CD4-positive, alpha-beta T cell (primary cell): ENCODE results near the gene KRTAP12-4. TPM values are rescaled to one million over a fixed set of nuclear protein-coding genes. Genes with fewer than 3 reads are reported as not detected.

ENCODE experiments used
- ATAC-seq: fragments of 200-7000 bp; cut with Tn5 transposase; one replicate; pipeline ENCODE4 v1.10.0; 2022; ENCODE audit warnings: mild to moderate bottlenecking; ENCODE audit not compliant: poor library complexity
- CTCF ChIA-PET: fragments of 350-600 bp; sonication (Branson Sonifier 250); formaldehyde crosslinking; loops from one replicate; lab custom pipeline; 2021; ENCODE audit warnings: antibody characterized with exemption, inconsistent platforms; lab: Charles Lee
- POLR2A ChIA-PET: fragments of 350-600 bp; sonication (Branson Sonifier 250); formaldehyde crosslinking; loops from one replicate; lab custom pipeline; 2021; ENCODE audit warnings: antibody characterized with exemption, inconsistent platforms; lab: Charles Lee
- DNase-seq, 14 experiments: peaks; one replicate each; pipeline ENCODE4 v3.0.0-alpha.2; 2013 to 2020; ENCODE audit warnings: mixed read lengths in 2 of 14
- H3K27ac ChIP-seq, 2 donors: one replicate each; pipeline versions ENCODE4 v1.5.1 to v1.7.0; 2013; ENCODE audit warnings: low read length in 2 of 2, low read depth in 1 of 2, mild to moderate bottlenecking in 1 of 2
- H3K27me3 ChIP-seq, 2 experiments: 1 replicate in 1 of 2; 2 replicates in 1 of 2; pipeline versions ENCODE4 v1.6.1 to v1.7.0; 2013; ENCODE audit warnings: low read length in 2 of 2, control low read depth in 1 of 2, mild to moderate bottlenecking in 1 of 2, moderate library complexity in 1 of 2; ENCODE audit not compliant: insufficient read depth in 2 of 2, control insufficient read depth in 1 of 2
- H3K36me3 ChIP-seq: one replicate; pipeline ENCODE4 v1.6.1; 2013; ENCODE audit warnings: low read length, control low read depth; ENCODE audit not compliant: insufficient read depth
- H3K4me1 ChIP-seq: one replicate; pipeline ENCODE4 v1.6.1; 2013; ENCODE audit warnings: low read length, control low read depth; ENCODE audit not compliant: insufficient read depth
- H3K4me3 ChIP-seq: one replicate; pipeline ENCODE4 v1.5.1; 2013; ENCODE audit warnings: mild to moderate bottlenecking, low read length, moderate library complexity
- H3K9me3 ChIP-seq, 2 experiments: 1 replicate in 1 of 2; 2 replicates in 1 of 2; pipeline versions ENCODE4 v1.6.1 to v1.7.0; 2013; ENCODE audit warnings: low read length in 2 of 2, mild to moderate bottlenecking in 2 of 2, control low read depth in 1 of 2, moderate library complexity in 1 of 2; ENCODE audit not compliant: control insufficient read depth in 1 of 2, insufficient read depth in 1 of 2
- H3K27ac Mint-ChIP-seq: one replicate; pipeline ENCODE4 v1.8.0; 2020; ENCODE audit warnings: mixed read lengths
- H3K27me3 Mint-ChIP-seq: one replicate; pipeline ENCODE4 v1.8.0; 2021; ENCODE audit warnings: mixed read lengths
- H3K36me3 Mint-ChIP-seq: one replicate; pipeline ENCODE4 v1.8.0; 2021; ENCODE audit warnings: low read depth, mixed read lengths
- H3K4me1 Mint-ChIP-seq: one replicate; pipeline ENCODE4 v1.8.0; 2021; ENCODE audit warnings: low read depth, mixed read lengths
- H3K4me3 Mint-ChIP-seq: one replicate; pipeline ENCODE4 v1.8.0; 2020; ENCODE audit warnings: mild to moderate bottlenecking, mixed read lengths
- H3K9me3 Mint-ChIP-seq: one replicate; pipeline ENCODE4 v1.8.0; 2020; ENCODE audit warnings: mixed read lengths
- intact Hi-C, 2 experiments: fragments of 100-400 bp; cut with DNase I in 1 of 2; cut with micrococcal nuclease in 1 of 2; formaldehyde crosslinking; loops; one replicate each; pipeline versions ENCODE4 v1.15.1 to v1.9.0; 2023 to 2025; cut with DNase I, micrococcal nuclease
- polyA plus RNA-seq, 2 donors: library from polyadenylated mRNA; unstranded; fragments of 120-200 nt; gene quantifications; one replicate each; pipeline ENCODE4 v1.2.1, GENCODE V29; 2013
- total RNA-seq, 174 experiments: library from RNA in 2 of 174; stranded (reverse) in 2 of 174; gene quantifications; one replicate each; pipeline ENCODE4 v1.2.3 and lab custom pipeline; 2021 to 2026
- TF ChIP-seq, protein P1 (sequence below): fragments of 200-600 bp; IDR thresholded peaks from one replicate; pipeline ENCODE4 v1.8.0; 2022; ENCODE audit warnings: antibody characterized with exemption, mild to moderate bottlenecking

The KRTAP12-4 gene, protein sequence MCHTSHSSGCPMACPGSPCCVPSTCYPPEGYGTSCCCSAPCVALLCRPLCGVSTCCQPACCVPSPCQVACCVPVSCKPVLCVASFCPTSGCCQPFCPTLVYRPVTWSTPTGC
- total RNA-seq (not detected), total RNA-seq (lab: John Stamatoyannopoulos, UW) (0 to 0.09 (median 0) reads per million in 172 experiments)
- polyA plus RNA-seq (2013, experiment 1 of 2), result not detected
- polyA plus RNA-seq (2013, experiment 2 of 2), result 0.18 TPM

DNA sequence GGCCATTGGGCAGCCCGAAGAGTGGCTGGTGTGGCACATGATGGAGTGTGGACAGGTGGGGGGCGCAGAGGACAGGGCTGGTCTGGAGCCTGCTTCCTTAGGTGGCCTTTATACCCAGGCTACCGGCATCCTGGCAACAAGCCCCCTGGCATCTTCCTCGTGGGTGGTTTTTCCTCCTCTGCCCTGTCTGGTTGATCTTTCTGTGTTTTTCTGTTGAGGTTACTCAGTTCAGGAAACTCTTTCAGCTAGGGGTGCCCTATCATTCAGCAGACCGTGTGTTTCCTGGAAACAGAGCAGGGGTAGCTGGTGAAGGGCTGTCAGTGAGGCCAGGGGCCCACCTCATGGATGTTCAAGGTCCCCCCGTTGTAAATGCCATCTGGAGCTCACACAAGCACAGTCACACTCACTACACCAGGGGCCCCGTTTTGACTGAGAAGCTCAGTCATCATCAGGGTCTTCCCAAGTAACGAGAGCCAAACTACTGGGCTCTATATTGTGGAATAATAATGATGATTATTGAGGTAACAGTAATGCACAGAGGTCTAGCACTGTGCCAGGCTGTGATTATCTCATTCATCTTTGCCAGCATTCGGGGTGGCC is at the start of gene KRTAP12-4:
Gene KRTAP12-4, minus strand, starts transcription at position 84 of the 600 bp plus-strand sequence. Its CDS starts 45 bp downstream, at position 39.
- CTCF ChIA-PET, result no interaction called here
- Mint-ChIP-seq H3K9me3 (peaks cover 16% of the 10 kb centered on the region), H3K27ac (peak within 1 kb of the TSS; percentile 88), H3K4me1 (peaks cover 55% of the 10 kb centered on the region), H3K36me3 (peaks cover 42% of the 10 kb centered on the region), H3K4me3 (peak within 1 kb of the TSS; percentile 71), H3K27me3 (no peaks in the 10 kb centered on the region)
- H3K4me1 ChIP-seq, result peaks cover 61% of the 10 kb centered on the region
- peak within 1 kb of the TSS; percentile 15 to 61 for H3K27ac ChIP-seq
- no peaks in the 10 kb centered on the region for H3K36me3 ChIP-seq
- no peak within 1 kb of the TSS for H3K4me3 ChIP-seq
- DNase-seq (peak in 3 of 14 experiments; percentile 21 to 50 (median 39)), ATAC-seq (no peak)
- H3K9me3 ChIP-seq, result peaks cover 14 to 39% of the 10 kb centered on the region in 2 experiments
- TF ChIP-seq, protein P1, sequence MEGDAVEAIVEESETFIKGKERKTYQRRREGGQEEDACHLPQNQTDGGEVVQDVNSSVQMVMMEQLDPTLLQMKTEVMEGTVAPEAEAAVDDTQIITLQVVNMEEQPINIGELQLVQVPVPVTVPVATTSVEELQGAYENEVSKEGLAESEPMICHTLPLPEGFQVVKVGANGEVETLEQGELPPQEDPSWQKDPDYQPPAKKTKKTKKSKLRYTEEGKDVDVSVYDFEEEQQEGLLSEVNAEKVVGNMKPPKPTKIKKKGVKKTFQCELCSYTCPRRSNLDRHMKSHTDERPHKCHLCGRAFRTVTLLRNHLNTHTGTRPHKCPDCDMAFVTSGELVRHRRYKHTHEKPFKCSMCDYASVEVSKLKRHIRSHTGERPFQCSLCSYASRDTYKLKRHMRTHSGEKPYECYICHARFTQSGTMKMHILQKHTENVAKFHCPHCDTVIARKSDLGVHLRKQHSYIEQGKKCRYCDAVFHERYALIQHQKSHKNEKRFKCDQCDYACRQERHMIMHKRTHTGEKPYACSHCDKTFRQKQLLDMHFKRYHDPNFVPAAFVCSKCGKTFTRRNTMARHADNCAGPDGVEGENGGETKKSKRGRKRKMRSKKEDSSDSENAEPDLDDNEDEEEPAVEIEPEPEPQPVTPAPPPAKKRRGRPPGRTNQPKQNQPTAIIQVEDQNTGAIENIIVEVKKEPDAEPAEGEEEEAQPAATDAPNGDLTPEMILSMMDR, result no peak
- no peaks in the 10 kb centered on the region for H3K27me3 ChIP-seq
- intact Hi-C loops, result loop anchor here (5.0 kb wide), 2 partner anchors 37 to 107 kb away; no protein-coding TSS in a partner anchor
- POLR2A ChIA-PET, result no interaction called here

DNA sequence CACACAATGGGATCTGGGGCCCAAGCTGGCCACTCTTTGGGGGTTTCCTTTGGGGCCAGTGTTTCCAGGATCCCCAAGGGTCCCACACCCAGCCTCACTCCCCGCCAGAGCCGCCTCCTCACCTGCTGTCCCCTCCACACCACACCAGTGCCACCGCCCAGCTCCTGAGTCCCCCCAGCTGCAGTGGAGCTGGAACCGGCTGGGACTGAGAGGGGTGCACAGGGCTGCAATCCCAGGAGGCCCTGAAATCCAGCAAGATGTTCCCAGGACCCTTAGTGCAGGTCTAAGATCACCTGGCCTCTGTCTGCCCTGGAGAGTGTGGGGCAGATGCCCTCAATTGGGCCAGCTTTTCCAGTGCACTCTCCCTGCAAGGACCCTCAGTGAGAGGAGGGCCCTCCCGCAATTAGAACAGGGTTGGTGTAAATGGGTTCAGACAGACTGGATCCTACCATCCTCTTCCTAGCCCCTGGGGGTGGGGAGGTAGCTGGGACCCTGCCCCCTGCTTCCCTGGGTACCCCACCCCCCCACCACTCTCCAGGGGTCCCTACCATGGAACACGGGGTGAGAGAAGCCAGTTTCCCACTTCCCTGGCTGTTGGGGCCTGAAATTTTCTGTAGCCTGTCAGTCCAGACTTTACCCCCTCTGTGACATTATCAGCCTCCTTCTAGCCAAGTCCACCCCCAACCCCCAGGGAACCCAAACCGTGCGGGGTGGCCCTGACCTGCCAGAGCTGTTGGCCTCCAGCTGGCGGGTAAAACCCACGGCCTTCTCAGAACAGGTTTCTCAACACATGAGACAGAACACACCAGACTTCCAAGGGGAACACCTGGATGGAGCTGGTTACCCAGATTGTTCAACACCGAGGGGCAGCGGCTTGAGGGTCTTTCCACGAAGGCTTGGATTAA is 49.5 kb upstream of the KRTAP12-4 start:
- intact Hi-C loops, result no loop called here
- no peaks in the 10 kb centered on the region for H3K9me3 Mint-ChIP-seq
- CTCF ChIA-PET, result no interaction called here

More for the DNA sequence above, 49.5 kb upstream of the KRTAP12-4 start:
- H3K36me3 ChIP-seq, result no peaks in the 10 kb centered on the region
- peaks cover 20% of the 10 kb centered on the region for H3K4me1 ChIP-seq
- TF ChIP-seq, protein P1, result no peak
- POLR2A ChIA-PET, result no interaction called here
- Mint-ChIP-seq H3K4me3 (no peak overlapping the region), H3K36me3 (no peaks in the 10 kb centered on the region), H3K4me1 (peaks cover under 1% of the 10 kb centered on the region), H3K27ac (no peak overlapping the region), H3K27me3 (peaks cover 86% of the 10 kb centered on the region)
- H3K27ac ChIP-seq, result no peak overlapping the region
- DNase-seq (no peak), ATAC-seq (no peak)
- no peak overlapping the region for H3K4me3 ChIP-seq
- H3K27me3 ChIP-seq, result peaks cover 79 to 86% of the 10 kb centered on the region in 2 experiments
- H3K9me3 ChIP-seq, result peaks cover 7 to 49% of the 10 kb centered on the region in 2 experiments
